HUDEP-2 (cell line): ENCODE measurements around the gene ATP2A2.
"Not testable (repeated sequence)": the region's sequence is repeated elsewhere in the genome, so short reads cannot be mapped to it uniquely, and the experiment has no call there.

Experiments used
- DNase-seq, 76 experiments: peaks; one replicate each; lab custom pipeline; 2025; ENCODE audit not compliant: unreplicated experiment in 76 of 76; lab: John Stamatoyannopoulos, UW

Gene ATP2A2

DNA sequence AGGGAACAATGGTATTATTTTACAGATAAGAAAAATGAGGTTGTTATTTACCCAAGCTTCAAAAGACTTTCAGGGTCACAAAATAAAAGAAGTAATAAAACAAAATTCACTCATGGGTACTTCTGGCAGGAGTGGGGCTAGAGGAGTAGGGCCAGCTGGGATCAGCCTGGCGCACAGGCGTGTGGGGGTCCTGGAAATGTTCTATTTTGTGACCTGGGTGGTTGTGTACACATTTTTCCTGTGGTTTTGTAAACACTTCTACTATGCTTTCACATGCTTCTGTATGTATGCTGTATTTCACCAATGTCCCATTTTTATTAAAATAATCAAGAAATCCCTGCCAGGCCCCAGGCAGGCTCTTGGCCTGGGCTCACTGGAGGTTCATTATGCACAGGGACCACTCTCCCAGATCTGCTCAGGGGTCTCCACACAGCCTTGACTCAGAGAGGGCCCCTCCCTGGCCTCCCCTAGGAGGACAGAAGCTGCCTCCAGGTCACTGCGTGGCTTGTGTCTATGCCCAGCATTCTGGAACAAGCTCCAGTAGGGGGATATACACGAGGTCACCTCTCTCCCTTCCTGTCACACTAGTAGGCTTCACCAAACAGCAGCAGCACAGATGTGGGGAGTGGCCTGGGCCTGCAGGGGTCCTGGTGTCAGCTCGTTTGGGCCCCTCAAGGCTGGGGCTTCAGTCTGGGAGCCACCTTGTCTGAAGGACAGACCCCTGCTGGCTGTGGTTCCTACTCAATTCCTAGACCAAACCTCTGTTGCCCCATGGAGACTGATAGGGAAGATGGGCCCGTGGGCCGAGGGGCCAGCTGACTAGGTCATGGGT lies 84.7 kb downstream of the ATP2A2 start:
- no peak for DNase-seq

DNA sequence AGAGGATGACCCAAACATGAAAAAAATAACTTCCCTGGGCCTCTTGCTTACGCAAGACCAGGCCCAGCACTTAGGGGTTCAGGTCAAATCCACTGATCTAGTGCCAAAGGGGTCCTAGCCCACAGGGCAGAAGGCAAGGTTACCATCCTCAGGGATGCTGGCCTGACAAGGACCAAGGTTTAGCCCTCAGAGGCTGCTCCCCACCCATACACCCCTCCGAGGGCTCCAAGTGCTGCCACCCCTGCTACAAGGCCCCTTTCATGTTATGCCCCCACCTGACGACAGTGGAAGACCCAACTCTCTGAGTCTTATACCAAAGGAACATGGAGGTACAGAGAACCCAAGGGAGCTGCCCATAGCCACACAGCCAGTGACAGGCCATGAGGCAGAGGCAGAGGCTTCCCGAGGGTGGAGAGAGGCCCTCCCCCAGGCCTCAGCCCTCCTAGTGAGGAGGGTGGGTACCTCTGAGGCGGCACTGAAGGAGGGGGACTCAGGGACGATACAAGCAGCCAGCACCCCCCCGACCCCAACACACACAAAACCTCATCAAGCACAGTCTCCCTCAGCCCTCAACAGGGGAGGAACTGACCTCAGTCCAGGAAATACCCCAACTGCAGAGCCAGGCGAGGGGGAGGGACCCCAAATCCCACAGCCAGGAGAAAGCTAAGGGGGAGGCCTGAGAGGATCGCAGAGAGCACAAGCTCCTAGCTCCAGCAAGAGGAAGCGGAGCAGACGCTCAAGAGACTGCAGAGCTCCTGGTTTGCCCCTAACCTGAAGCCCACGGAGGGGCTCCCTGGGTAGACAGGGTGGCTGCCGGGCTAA lies 85.5 kb downstream of the ATP2A2 start:
- DNase-seq: no peak

DNA sequence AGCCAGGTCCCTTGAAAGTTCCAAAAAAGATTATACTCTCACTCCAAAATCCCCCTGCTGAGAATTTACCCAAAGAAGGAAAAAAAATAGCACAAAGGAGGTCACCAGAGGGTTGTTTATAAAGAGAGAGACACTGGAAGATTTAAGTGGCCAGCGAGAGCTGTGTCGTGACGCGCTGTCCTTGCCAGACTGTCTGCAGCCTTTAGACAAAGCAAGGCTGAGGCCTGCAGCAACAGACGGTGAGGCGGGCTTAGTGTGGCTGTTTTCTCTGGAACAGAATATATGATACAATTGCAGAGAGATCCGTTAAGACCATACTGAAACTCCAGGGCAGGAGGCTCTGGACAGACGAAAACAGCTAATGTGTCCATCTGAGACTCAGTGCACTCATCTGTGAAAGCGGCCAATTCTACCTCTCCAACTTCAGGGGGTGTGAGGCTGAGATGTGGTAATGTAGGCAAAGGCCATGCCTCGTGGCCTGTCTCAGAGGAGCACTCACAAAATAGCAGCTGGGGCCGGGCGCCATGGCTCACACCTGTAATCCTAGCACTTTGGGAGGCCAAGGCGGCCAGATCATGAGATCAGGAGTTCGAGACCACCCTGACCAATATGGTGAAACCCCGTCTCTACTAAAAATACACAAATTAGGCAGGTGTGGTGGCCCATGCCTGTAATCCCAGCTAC lies 86.3 kb downstream of the ATP2A2 start:
- no peak for DNase-seq

DNA sequence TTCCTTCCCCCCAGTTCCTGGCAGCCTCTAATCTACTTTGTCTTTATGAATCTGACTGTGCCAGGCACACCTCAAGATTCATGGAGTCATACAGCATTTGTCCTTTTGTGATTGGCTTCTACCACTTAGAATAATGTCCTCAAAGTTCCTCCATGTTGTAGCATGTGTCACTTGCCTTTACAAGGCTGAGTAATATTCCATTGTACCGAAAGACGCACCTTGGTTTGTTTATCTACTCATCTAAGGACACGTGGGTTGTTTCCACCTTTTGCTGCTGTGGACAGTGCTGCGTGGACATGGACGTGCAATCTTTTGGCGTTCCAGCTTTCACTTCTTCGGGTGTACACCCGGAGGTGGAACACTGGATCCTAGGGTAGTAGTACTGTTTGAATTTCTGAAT lies 88.9 kb downstream of the ATP2A2 start:
- DNase-seq: no peak

DNA sequence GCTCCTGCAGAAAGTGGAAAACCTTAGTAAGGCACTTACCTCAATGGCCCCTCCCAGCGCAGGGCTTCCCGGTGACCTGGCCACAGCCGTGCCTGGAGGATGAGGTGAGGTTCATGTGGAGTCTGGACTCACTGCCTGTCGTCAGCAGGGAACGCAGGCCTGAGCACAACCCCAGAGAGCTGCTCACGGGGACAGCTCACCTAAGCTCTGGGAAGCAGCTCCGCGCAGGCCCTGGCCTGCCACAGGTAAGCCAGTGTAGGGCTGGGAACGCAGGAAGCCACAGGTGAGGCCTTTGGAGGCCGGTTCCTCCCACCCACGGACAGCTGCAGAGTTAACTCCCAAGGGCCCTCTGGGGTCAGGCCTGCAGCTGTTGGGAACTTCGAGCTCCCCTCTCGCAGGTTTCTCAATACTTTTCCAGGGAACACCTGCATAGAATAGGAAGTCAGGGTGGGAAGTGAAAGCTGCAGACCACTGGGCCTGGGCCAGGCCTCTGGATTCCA lies 89.7 kb downstream of the ATP2A2 start:
- no peak for DNase-seq

DNA sequence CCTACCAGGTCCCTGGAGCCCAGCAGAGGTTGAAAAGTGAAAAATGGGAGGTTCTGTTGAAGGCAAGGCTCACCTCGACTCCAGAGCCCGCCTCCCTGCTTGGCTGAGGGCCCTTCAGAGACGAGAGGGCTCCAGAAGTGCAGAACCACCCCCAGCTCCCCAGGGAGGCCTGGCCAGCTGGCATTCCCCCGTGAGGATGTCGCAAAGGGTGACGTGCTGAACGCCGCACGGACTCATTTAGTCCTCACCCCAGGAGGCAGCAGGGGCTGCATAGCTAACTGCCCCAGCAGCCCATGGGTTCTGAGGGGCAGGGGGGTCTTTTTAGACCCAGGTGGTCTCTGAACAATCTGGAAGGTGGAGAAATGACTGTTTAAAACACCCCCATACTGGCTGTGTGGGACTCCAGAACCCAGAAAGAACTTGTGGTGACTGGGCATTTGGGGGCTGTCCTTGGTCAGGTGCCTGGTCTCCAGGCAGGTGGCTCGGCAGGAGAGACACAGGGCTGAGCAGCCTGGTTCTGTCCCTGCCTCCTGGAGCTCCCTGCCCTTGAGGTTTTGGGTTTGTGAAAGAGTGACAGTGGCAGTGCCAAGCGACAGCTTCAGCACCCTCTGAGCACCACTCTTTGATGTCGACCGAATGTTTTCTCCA lies 90.5 kb downstream of the ATP2A2 start:
- no peak for DNase-seq

DNA sequence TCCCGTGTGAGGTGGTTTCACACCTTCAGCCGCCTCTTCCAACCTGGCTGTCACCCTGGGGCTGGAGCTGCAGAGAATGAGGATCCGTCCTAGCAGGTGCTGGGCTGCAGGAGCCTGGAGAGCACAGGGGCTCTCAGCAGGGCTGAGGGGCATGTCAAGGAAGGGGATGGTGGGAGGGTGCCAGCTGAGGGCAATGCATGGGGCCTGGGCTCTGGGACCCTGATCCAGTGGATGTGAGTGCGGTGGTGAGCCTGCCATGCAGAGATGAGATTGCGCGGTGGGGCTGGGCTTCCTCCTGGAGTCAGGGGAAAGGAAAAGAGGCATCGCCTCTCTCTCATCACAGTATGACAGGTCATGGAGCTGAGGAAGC lies 91.0 kb downstream of the ATP2A2 start:
- DNase-seq: no peak

DNA sequence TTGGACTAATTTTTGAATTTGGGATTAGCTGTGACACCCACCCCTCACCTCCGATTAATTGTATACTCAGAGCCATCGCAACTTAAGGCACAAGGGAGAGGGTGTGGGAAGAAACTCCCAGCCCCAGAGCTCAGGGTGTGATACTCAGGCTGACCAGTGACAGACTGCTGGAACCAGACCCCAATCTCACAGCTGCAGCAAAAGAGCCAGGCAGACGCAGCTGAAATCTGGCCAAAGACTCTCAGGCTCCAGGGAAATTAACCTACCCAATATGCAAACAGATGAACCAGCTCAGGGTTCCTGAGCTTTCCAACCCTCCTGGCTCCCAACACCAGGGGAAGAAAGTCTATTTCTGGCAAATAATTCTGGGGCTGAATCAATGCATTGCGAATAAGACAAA lies 92.0 kb downstream of the ATP2A2 start:
- DNase-seq: no peak

DNA sequence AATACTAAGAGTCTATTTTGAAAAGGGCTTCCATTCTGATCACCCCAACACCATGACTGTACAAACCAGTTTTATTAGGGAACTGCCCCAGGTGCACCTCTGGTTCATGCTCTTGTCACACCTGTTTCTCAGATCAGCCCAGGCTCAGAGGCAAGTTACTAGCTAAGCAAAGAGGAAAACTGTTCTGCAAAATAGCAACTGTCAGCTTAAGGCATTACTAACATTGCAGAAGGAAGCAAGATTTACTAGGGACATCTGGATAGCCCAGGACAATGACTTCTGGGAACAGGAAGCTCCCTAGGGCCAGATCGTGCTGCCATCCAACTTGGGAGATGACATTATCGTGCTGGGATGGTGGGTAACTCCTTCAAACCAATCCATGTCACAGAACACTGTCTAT lies 92.4 kb downstream of the ATP2A2 start:
- no peak for DNase-seq

DNA sequence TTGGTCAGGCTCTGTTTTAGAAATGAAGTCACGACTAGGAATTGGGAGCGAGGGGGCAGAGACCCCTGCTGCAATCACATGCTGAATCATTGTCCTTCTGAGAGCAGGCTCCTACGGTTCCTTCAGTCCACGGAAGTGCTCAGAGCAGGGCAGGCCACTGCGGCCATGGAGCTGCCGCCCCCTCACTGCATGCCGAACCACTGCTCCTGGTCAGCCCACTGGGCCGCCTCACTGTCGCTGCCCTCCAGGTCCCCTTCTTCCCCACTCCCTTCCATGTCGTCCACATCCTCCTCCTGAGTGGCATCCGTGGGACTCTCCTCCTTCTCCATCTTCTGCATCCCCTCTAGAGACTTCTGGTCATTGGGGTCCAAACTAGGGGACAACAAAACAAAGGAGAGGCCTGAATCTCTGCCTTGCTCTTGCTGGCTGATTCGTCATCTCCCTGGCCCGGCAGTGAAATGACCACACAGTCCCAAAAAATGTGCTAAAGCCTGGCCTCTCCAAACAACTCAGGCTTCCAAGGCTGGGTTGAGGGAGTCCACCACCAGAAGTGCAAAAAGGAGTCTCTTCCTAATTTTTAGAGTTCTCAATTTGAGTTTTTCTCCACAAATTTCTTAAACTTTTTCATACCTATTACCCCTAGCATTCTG lies 93.0 kb downstream of the ATP2A2 start:
- DNase-seq: no peak

DNA sequence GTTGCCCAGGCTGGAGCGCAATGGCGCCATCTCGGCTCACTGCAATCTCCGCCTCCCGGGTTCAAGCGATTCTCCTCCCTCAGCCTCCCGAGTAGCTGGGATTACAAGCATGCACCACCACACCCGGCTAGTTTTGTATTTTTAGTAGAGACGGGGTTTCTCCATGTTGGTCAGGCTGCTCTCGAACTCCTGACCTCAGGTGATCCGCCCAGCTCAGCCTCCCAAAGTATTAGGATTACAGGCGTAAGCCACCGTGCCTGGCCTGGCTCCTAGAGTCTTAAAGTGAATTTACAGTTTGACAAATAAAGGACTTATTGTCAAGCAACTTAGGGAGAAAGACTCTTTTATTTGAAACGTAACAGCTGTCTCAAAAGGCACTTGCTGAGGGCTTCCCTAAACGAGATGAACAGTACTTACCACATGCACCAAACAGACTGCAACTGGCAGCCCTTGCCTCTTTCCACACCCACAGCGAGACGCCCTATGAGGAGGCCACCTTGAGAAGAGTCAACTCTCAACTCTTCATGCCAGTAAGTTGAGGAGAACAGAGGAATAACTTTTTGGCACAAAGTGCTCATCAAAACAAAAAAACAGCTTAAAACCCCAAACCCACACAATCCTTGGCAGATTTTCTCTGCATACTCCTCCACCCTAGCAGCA lies 97.2 kb downstream of the ATP2A2 start:
- DNase-seq: not testable (repeated sequence)

DNA sequence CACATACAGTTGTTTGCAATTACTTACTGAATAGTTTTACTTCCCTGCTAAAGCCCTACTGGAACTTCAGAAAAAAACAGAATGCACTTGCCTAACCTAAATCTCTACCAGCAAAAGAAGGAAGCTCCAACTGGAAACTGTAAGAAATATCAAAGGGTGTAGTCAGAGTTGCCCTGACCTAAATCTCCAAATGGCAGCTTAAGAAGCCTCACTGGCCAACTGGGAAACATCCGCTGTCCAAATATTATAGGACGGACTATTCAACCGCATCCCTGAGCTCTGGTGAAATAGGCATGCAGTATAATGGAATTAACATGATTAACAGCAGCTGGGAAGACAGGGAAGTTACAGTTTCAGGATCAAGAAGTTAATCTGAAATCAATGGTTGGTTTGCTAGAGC lies 98.2 kb downstream of the ATP2A2 start:
- DNase-seq: no peak

DNA sequence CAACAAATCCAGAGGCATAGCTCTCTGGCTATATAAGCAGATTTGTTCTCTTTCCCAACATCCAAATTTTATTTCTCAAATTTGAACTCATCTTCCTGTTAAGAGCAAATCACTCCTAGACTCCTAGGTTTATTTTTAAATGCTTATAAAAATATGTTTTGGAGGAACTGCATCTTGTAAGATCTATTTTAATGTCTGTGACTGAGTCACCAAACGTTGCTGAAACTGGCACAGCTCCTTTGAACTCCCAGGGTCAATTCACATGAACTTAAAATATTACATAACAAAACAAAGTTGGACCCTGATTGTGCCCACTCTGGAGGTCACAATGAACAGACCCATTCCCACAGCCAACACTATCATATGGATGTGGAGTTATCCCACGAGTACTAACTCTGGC lies 98.6 kb downstream of the ATP2A2 start:
- DNase-seq: no peak

DNA sequence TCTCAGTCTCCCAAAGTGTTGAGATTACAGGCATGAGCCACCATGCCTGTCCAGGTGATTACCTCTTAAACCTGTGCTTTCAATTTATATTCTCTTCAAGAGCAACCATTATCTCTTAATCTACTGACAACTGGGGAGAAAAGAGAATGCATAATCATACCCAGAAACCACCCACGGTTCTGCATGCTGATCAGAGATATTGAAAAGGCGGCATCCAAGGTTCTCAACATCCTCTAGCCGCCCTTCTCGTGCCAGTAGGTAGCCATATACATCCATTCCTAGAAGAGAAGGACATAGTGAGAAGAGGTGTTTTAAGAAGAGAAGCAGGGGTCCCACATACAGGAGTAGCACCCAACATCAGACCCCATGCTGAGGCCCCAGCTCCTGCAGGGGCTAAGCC lies 101.6 kb downstream of the ATP2A2 start:
- DNase-seq: no peak
